ENCODE measurements around the gene IRF2BP1. TPM values are rescaled to one million over a fixed set of nuclear protein-coding genes. Genes with fewer than 3 reads are reported as not detected.

IRF2BP1 gene
- total and polyA plus RNA-seq, 2 of the 13 experiments (the other 11 are each of a cell fraction or from before 2014, with no cell fraction given): 4.3 to 14.3 TPM

DNA sequence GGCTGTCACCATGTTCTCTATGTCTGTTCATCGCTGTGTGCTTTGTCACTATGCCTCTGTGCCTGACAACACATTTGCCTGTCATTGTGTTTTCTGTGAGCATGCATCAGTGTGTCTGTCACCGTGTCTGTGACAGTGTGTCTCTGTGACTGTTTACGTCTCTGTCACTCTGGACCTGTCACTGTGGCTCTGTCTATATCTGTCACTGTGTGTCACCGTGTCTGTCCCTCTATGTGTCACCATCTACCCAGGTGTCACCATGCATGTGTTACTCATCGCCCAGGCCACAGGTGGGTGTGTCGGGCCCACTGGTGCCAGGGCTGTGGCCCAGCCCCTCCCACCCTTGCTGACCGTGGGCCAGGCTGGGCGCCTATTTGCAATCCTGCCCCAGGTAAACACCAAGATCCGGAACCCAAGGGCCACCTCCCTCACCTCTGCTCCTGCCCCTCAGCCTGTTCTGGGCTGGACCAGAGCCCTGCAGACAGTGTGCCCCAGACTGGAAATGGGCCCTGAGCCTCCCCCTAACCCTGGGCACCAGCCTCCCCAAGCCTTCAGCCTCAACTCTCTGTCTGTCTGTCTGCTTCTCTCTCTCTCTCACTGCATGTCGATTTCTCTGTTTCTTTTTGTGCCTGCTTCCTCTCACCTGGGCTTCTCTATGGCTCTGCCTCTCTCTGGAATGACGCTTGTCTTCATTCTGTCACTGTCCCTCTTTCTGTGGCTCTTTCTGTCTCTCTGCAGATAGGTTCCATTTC is 7.7 kb downstream of the IRF2BP1 start (continued):
- TF ChIP-seq, protein P1, sequence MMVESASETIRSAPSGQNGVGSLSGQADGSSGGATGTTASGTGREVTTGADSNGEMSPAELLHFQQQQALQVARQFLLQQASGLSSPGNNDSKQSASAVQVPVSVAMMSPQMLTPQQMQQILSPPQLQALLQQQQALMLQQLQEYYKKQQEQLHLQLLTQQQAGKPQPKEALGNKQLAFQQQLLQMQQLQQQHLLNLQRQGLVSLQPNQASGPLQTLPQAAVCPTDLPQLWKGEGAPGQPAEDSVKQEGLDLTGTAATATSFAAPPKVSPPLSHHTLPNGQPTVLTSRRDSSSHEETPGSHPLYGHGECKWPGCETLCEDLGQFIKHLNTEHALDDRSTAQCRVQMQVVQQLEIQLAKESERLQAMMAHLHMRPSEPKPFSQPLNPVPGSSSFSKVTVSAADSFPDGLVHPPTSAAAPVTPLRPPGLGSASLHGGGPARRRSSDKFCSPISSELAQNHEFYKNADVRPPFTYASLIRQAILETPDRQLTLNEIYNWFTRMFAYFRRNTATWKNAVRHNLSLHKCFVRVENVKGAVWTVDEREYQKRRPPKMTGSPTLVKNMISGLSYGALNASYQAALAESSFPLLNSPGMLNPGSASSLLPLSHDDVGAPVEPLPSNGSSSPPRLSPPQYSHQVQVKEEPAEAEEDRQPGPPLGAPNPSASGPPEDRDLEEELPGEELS (CRISPR knock-in tag; IDR thresholded peaks at IDR 0.05): peak; percentile 75
- TF ChIP-seq ZSCAN30 (CRISPR knock-in tag; IDR thresholded peaks at IDR 0.05) (no peak), ZNF549 (CRISPR knock-in tag; IDR thresholded peaks at IDR 0.05) (no peak), KAT8 (CRISPR knock-in tag; IDR thresholded peaks at IDR 0.05) (peak; percentile 33; the same call in 1 of the 2 replicates), ISX (CRISPR knock-in tag; conservative IDR thresholded peaks at IDR 0.05) (no peak), SRSF9 (IDR thresholded peaks at IDR 0.05; ENCODE audit: borderline replicate concordance, insufficient read depth, low read depth, low read length, poor library complexity, severe bottlenecking) (no peak), TBL1XR1 (IDR thresholded peaks at IDR 0.05; ENCODE audit: borderline replicate concordance, low read length, partially characterized antibody) (peak; percentile 32), RARA (CRISPR knock-in tag; IDR thresholded peaks at IDR 0.05) (peak; percentile 70), ASH2L (IDR thresholded peaks at IDR 0.05; ENCODE audit: insufficient read length, low read depth, low read length) (no peak), SMARCC2 (IDR thresholded peaks at IDR 0.05) (no peak), CENPT (CRISPR knock-in tag; IDR thresholded peaks at IDR 0.05; ENCODE audit: low read depth) (no peak), PTBP1 (IDR thresholded peaks at IDR 0.05; ENCODE audit: low read depth, low read length, poor library complexity, severe bottlenecking) (no peak), ZNF75D (CRISPR knock-in tag; IDR thresholded peaks at IDR 0.05; ENCODE audit: borderline replicate concordance) (no peak), SP2 (CRISPR knock-in tag; IDR thresholded peaks at IDR 0.05) (no peak), GLI4 (CRISPR knock-in tag; IDR thresholded peaks at IDR 0.05; ENCODE audit: borderline replicate concordance) (no peak), CC2D1A (CRISPR knock-in tag; IDR thresholded peaks at IDR 0.05) (no peak), ZNF850 (CRISPR knock-in tag; conservative IDR thresholded peaks at IDR 0.05) (no peak), MAFG (CRISPR knock-in tag; IDR thresholded peaks at IDR 0.05) (no peak), ZEB1 (IDR thresholded peaks at IDR 0.05; ENCODE audit: insufficient replicate concordance, low read depth) (peak; percentile 81), HNRNPUL1 (IDR thresholded peaks at IDR 0.05; ENCODE audit: low read depth, low read length) (no peak), BHLHE40 (IDR thresholded peaks at IDR 0.05; ENCODE audit: low read length) (no peak), SMC3 (IDR thresholded peaks at IDR 0.05; ENCODE audit: low read length) (no peak), ZNF737 (CRISPR knock-in tag; IDR thresholded peaks at IDR 0.05; ENCODE audit: borderline replicate concordance) (no peak), SP5 (CRISPR knock-in tag; IDR thresholded peaks at IDR 0.05; ENCODE audit: borderline replicate concordance, low read depth) (peak; percentile 63; the same call in 1 of the 2 replicates)
- TF ChIP-seq, protein P2, sequence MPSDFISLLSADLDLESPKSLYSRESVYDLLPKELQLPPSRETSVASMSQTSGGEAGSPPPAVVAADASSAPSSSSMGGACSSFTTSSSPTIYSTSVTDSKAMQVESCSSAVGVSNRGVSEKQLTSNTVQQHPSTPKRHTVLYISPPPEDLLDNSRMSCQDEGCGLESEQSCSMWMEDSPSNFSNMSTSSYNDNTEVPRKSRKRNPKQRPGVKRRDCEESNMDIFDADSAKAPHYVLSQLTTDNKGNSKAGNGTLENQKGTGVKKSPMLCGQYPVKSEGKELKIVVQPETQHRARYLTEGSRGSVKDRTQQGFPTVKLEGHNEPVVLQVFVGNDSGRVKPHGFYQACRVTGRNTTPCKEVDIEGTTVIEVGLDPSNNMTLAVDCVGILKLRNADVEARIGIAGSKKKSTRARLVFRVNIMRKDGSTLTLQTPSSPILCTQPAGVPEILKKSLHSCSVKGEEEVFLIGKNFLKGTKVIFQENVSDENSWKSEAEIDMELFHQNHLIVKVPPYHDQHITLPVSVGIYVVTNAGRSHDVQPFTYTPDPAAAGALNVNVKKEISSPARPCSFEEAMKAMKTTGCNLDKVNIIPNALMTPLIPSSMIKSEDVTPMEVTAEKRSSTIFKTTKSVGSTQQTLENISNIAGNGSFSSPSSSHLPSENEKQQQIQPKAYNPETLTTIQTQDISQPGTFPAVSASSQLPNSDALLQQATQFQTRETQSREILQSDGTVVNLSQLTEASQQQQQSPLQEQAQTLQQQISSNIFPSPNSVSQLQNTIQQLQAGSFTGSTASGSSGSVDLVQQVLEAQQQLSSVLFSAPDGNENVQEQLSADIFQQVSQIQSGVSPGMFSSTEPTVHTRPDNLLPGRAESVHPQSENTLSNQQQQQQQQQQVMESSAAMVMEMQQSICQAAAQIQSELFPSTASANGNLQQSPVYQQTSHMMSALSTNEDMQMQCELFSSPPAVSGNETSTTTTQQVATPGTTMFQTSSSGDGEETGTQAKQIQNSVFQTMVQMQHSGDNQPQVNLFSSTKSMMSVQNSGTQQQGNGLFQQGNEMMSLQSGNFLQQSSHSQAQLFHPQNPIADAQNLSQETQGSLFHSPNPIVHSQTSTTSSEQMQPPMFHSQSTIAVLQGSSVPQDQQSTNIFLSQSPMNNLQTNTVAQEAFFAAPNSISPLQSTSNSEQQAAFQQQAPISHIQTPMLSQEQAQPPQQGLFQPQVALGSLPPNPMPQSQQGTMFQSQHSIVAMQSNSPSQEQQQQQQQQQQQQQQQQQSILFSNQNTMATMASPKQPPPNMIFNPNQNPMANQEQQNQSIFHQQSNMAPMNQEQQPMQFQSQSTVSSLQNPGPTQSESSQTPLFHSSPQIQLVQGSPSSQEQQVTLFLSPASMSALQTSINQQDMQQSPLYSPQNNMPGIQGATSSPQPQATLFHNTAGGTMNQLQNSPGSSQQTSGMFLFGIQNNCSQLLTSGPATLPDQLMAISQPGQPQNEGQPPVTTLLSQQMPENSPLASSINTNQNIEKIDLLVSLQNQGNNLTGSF (CRISPR knock-in tag; IDR thresholded peaks at IDR 0.05): no peak

Measured in HepG2 (cell line).